ENCODE data around the gene ANKS4B.

ANKS4B gene

DNA sequence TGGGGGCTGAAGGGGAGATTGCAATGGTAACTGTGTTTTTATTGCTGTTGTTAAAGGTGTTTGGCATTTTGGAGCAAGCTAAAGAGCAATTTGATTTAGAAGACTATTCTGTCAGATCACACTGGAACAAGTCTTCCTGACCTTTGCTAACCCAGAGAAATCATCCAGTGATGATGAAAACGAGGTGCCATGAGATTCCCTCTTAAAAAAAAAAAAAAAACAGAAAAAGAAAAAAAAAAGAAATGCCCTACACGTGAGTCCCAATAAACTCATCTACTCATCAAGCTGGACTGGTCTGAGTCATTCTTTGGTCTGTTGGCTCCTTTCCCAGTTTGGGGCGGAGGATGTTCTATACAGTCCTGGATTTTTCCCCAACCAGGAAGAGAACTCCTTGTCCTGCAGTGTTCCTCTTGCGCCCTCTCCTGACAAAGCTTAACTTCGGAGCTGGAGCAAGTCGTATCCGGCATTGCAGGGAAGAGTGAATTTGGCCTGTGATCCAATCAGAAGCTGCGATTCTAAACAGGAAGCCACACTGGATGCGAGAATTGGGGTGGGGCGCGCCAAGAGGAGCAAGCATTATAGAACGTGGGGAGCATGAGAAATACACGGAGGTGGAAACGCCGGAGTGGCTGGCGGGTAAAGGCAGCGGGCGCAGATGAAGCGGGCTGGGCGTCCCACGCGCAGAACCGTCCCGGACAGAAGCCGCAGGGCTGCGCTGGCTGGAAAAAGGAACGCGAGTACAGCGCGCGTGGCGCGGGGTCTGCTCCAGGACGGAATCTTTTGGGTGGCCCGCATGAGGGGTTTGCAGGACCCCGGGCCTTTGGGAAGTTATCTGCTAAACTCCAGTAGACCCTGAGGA is 67.0 kb downstream of the ANKS4B start:
- peak; percentile 6 for DNase-seq (ENCODE audit: low read depth)

DNA sequence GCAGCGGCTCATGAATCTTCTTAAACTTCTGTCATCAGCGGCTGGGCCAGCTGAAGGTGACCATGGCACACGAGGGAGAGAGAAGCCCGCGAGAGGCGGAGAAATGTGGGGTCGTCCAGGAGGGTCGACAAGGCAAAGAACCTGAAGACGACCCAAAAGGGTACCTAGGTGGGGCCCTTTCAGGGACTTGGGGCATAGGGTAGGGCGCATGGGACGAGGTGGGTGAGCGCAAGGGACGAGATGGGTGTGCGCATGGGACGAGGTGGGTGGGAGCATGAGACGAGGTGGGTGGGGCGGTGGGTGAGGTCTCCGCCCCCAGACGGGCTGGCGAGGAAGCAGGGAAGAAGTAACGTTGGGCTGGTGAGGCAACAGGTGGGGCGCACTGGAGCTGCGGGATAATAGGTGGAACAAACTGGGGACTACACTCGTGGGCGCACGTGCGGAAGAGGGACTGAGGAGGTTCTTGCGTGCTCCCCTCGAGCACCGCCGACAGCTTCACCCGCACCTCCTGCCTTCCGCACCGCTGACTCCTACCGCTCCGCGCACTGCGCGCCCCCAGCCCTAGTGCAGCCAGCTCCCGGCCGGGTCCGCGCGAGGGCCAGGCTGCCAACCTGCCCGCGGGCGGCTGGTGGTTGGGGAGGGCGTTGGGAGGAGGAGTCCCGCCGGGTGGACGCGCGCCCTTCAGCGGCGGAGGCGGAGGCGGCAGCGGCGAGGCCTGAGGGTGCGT is 67.8 kb downstream of the ANKS4B start:
- peak; percentile 8 for DNase-seq (ENCODE audit: low read depth)

DNA sequence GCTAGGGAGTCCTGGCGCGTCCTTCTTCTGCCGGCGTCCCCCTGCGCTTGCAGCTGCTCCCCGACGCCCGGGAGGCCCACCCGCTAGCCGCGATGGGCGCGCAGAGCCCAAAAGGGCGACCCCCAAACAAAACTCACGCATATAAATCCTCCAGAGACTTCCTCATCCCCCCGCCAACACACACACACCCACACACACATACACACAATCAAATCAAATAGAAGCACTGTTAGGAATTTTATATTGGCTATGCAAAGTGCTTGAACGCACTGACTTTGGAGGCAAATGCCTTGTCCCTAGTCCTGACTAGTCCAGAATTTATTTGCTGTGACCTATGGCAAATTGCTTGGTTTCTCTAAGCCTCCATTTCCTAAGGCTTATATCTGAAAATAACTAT is 68.4 kb downstream of the ANKS4B start:
- DNase-seq (ENCODE audit: low read depth) = no peak

DNA sequence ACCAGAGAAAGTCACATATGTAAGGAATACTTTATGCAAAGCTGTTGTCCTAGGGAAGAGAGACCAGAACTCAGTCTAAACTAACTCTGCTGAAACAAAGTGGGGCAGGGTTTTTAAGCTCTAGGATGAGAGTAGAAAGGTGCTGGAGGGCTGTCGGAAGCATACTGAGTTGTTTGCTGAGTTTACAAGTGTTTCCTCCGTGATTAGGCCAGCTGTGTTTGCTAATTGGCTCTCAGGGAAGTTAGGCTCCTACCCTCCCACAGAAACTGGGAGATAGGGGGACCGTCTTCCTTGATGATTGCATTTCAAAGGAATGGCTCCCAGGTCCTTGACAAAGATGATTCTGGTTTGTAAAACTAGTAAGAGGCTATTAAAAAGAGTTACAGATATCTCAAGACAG is 69.0 kb downstream of the ANKS4B start:
- no peak for DNase-seq (ENCODE audit: low read depth)

DNA sequence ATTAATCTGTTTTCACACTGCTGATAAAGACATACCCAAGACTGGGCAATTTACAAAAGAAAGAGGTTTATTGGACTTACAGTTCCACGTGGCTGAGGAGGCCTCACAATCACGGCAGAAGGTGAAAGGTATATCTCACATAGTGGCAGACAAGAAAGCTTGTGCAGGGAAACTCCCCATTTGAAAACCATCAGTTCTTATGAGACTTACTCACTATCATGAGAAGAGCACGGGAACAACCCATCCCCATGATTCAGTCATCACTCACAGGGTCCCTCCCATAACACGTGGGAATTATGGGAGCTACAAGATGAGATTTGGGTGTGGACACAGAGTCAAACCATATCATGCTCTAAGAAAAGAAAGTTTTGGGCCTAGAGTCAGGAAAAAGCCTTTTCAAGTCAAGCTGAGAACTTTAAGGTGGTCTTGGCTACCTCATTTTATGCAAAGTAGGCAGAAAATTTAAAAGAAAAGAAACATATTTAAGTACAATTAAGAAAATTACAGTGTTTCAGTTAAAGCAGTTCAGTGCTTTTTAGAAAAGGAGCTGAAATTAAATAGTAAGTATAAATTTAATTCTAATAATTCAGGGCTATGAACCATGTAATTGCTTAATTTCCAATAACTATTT is 69.5 kb downstream of the ANKS4B start:
- no peak for DNase-seq (ENCODE audit: low read depth)

Measured in activated T-helper 9 cell treated with anti-CD3 and anti-CD28 coated beads, Interleukin-2, amount 50 U/mL, for 16 hours (primary cell).